Measurements from ENCODE around the gene RASEF. TPM values are rescaled to one million over a fixed set of nuclear protein-coding genes. Genes with fewer than 3 reads are reported as not detected.

RASEF gene
- total RNA-seq, 1 experiment from 2014 or later, result 3.8 TPM

GRCh38 chr9:83023151-83023550 lies 39.8 kb downstream of the RASEF start:
- in situ Hi-C loops (cut with HindIII; ENCODE audit: low pct_unique_long_range_greater_than_20kb, low sequenced_read_pairs), result no loop called here
- DNase-seq (ENCODE audit: low read depth), result no peak

DNA sequence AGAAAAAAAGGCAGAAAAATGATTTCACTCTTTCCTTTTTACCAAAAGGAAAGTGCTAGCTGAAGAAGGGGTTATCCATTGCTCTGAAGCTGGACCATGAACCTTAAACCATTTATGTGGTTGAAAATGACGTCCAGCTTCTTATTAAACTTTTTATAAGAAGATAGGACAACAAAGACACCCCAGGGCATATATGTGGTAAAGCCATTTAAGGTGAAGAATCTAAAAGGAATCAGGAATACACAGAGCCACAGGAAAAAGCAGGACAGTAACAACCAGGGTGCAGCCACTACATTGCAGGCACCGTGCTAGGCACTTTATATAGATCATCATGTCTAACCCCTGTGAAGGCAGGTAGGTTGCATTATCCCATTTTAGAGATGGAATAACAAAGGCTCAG lies 42.1 kb downstream of the RASEF start:
- in situ Hi-C loops (cut with HindIII; ENCODE audit: low pct_unique_long_range_greater_than_20kb, low sequenced_read_pairs), result no loop called here
- DNase-seq (ENCODE audit: low read depth), result no peak

- in situ Hi-C loops (cut with HindIII; ENCODE audit: low pct_unique_long_range_greater_than_20kb, low sequenced_read_pairs), result no loop called here
- no peak for DNase-seq (ENCODE audit: low read depth)
Observed at GRCh38 chr9:83020327-83020726, 42.6 kb downstream of the RASEF start.

DNA sequence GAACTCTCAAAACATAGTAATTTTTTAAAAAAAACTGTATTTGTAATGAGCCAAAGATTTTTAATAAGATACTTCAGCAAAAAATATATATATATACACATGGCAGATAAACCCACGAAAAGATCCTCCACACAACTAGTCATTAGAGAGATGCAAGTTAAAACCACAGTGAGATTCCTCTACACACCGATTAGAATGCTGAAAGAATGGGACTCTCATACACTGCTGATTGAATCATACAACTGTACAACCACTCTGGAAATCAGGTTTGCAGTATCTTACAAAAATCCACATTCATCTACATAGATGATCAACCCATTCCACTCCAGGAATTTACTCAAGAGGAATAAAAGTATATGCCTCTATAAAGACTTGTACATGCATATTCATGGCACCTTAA lies 43.7 kb downstream of the RASEF start:
- in situ Hi-C loops (cut with HindIII; ENCODE audit: low pct_unique_long_range_greater_than_20kb, low sequenced_read_pairs), result no loop called here
- no peak for DNase-seq (ENCODE audit: low read depth)

- in situ Hi-C loops (cut with HindIII; ENCODE audit: low pct_unique_long_range_greater_than_20kb, low sequenced_read_pairs), result no loop called here
Observed at GRCh38 chr9:83015897-83016296, 47.0 kb downstream of the RASEF start.

DNA sequence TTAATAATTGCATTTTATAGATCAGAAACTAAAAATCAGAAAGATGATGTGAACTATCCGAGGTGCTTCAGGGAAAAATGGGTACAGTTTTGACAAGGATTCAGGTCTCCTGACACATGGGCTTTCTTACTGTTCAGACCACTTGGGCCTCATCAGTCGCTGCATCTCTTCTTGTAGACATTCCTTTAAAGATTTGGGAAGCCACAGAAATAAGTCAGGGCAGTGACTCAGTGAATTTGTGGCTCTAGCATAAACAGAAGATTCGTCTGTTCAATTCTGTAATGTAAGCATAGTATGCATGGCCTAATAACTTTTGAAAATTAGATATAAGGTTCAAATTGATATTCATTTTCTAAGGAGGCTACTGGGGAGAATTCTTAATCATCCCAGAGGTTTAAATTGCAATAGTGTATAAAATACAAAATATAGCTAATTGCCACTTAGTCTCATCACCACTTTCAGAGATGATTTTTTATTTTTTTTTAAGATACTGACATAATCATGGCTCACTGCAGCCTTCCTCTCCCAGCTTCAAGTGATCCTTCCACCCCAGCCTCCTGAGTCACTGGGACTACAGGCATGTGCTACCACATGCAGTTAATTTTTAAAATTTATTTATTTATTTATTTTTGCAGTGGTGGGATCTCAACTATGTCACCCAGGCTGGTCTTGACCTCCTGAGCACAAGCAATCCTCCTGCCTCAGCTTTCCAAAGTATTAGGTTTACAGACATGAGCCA lies 48.9 kb downstream of the RASEF start:
- in situ Hi-C loops (cut with HindIII; ENCODE audit: low pct_unique_long_range_greater_than_20kb, low sequenced_read_pairs), result no loop called here
- no peak for DNase-seq (ENCODE audit: low read depth)

More at GRCh38 chr9:83015897-83016296, 47.0 kb downstream of the RASEF start:
- no peak for DNase-seq (ENCODE audit: low read depth)

DNA sequence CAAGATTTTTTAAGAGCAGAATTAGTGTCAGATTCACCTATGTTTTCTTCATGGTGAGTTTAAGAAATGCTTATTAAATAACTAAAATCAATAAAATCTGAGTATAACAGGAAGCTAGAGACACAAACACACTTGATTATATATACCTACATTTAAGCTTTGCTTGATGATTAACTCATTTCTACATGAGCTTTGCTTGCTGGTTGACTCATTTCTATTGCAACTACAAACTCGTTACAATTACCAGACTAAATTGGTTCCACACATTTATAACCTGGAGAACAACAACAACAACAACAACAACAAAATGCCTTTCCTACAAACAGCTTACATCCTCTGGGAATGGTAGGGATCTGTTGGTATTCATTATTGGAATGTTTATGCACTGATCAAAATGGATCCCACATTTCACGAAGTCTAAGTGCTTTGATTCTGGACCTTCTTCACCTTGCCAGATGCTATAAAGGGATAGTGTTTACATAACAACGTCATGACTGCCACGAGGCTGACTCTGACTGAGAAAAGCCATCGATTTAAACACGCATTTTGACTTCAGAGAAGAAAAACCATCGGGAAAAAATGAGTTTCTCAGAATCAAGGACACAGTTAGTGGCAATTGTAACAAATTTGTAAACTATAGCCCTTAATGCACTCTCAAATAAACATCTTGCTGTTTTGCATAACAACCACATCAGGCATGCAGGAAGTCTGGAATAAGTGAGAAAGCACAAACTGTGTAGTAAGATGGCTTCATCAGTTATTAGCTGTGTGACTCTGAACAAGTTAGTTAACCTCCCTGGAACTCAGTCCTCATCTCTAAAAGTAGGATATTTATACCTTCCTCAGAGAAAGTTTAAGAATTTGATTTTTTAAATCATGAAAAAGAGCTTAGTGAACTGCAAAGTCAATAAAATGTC lies 49.8 kb downstream of the RASEF start:
- no peak for DNase-seq (ENCODE audit: low read depth)
- in situ Hi-C loops (cut with HindIII; ENCODE audit: low pct_unique_long_range_greater_than_20kb, low sequenced_read_pairs), result no loop called here

- in situ Hi-C loops (cut with HindIII; ENCODE audit: low pct_unique_long_range_greater_than_20kb, low sequenced_read_pairs), result no loop called here
Observed at GRCh38 chr9:83012168-83012921, 50.6 kb downstream of the RASEF start.

GRCh38 chr9:83011611-83012010 lies 51.3 kb downstream of the RASEF start:
- in situ Hi-C loops (cut with HindIII; ENCODE audit: low pct_unique_long_range_greater_than_20kb, low sequenced_read_pairs), result no loop called here
- DNase-seq (ENCODE audit: low read depth), result no peak

More at GRCh38 chr9:83012168-83012921, 50.6 kb downstream of the RASEF start:
- DNase-seq (ENCODE audit: low read depth), result no peak

- DNase-seq (ENCODE audit: low read depth), result no peak
- in situ Hi-C loops (cut with HindIII; ENCODE audit: low pct_unique_long_range_greater_than_20kb, low sequenced_read_pairs), result no loop called here
Observed at GRCh38 chr9:83007521-83008300, 55.2 kb downstream of the RASEF start.

- in situ Hi-C loops (cut with HindIII; ENCODE audit: low pct_unique_long_range_greater_than_20kb, low sequenced_read_pairs), result no loop called here
- DNase-seq (ENCODE audit: low read depth), result no peak
Observed at GRCh38 chr9:83006378-83006777, 56.6 kb downstream of the RASEF start.

- no peak for DNase-seq (ENCODE audit: low read depth)
- in situ Hi-C loops (cut with HindIII; ENCODE audit: low pct_unique_long_range_greater_than_20kb, low sequenced_read_pairs), result no loop called here
Observed at GRCh38 chr9:83005963-83006362, 57.0 kb downstream of the RASEF start.

- no peak for DNase-seq (ENCODE audit: low read depth)
Observed at GRCh38 chr9:83005361-83005760, 57.6 kb downstream of the RASEF start.

GRCh38 chr9:83002329-83002728 lies 60.6 kb downstream of the RASEF start:
- in situ Hi-C loops (cut with HindIII; ENCODE audit: low pct_unique_long_range_greater_than_20kb, low sequenced_read_pairs), result no loop called here
- no peak for DNase-seq (ENCODE audit: low read depth)

More at GRCh38 chr9:83005361-83005760, 57.6 kb downstream of the RASEF start:
- in situ Hi-C loops (cut with HindIII; ENCODE audit: low pct_unique_long_range_greater_than_20kb, low sequenced_read_pairs), result no loop called here

- no peak for DNase-seq (ENCODE audit: low read depth)
- in situ Hi-C loops (cut with HindIII; ENCODE audit: low pct_unique_long_range_greater_than_20kb, low sequenced_read_pairs), result no loop called here
Observed at GRCh38 chr9:83000765-83001164, 62.2 kb downstream of the RASEF start.

- DNase-seq (ENCODE audit: low read depth), result no peak
- in situ Hi-C loops (cut with HindIII; ENCODE audit: low pct_unique_long_range_greater_than_20kb, low sequenced_read_pairs), result no loop called here
Observed at GRCh38 chr9:82998409-82998808, 64.5 kb downstream of the RASEF start.

DNA sequence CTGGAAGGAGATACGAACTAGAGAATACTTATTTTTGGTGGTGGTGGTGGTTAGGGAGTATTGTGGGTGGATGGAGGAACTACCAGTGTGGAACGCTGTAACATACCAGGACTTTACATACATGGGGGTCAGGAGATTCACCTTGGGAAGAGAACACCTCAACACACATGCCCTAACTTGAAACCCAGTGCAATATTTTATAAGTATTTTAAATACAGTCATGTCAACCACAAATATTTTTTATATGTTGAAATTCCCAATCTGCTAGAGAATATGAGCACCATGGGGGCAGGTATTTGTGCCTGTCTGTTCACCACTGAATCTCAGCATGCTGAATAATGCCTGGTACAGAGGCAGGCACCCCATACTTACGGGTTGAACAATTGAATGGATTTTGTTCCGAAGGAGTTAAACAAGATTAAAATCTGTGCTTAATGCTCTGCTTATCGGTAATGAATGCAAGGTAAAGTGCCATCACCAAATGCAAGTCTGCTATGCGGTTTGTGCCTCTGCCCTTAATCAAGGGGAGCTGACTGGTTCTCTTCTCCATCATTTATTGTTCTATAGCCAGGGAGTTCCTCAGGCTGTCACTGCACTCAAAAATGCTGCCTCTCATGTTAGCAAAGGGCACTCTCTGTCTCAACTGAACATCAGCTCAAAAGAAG lies 65.3 kb downstream of the RASEF start:
- in situ Hi-C loops (cut with HindIII; ENCODE audit: low pct_unique_long_range_greater_than_20kb, low sequenced_read_pairs), result no loop called here
- no peak for DNase-seq (ENCODE audit: low read depth)
